ENCODE results near the gene HSF5.

Gene HSF5

GRCh38 chr17:58487589-58488427, at the start of gene HSF5:
Gene HSF5 (minus strand): TSS chr17:58488408. CDS start chr17:58488274, 134 bp downstream.
- peak; percentile 74 to 76 for DNase-seq

- DNase-seq: no peak
These were observed 49.1 kb upstream of the HSF5 start for GRCh38 chr17:58537266-58537665.

GRCh38 chr17:58536542-58536941, 48.3 kb upstream of the HSF5 start:
- no peak for DNase-seq

- DNase-seq: no peak
These were observed 47.2 kb upstream of the HSF5 start for GRCh38 chr17:58535431-58535830.

- DNase-seq: no peak
These were observed 46.8 kb upstream of the HSF5 start for GRCh38 chr17:58534901-58535421.

GRCh38 chr17:58534331-58534730, 46.1 kb upstream of the HSF5 start:
- DNase-seq: no peak

GRCh38 chr17:58533616-58534188, 45.5 kb upstream of the HSF5 start:
- DNase-seq: no peak

- DNase-seq: no peak
These were observed 44.3 kb upstream of the HSF5 start for GRCh38 chr17:58532555-58532951.

- peak; percentile 70 to 73 for DNase-seq
These were observed 43.7 kb upstream of the HSF5 start for GRCh38 chr17:58531661-58532554.

GRCh38 chr17:58531122-58531521, 42.9 kb upstream of the HSF5 start:
- no peak for DNase-seq

- no peak for DNase-seq
These were observed 42.4 kb upstream of the HSF5 start for GRCh38 chr17:58530655-58531054.

- DNase-seq: no peak
These were observed 41.1 kb upstream of the HSF5 start for GRCh38 chr17:58529275-58529674.

- DNase-seq: no peak
These were observed 40.2 kb upstream of the HSF5 start for GRCh38 chr17:58528443-58528842.

- no peak for DNase-seq
These were observed 39.7 kb upstream of the HSF5 start for GRCh38 chr17:58527949-58528348.

GRCh38 chr17:58527306-58527705, 39.1 kb upstream of the HSF5 start:
- DNase-seq: no peak

- DNase-seq: no peak
These were observed 37.0 kb upstream of the HSF5 start for GRCh38 chr17:58525239-58525638.

GRCh38 chr17:58521680-58522079, 33.5 kb upstream of the HSF5 start:
- DNase-seq: no peak

GRCh38 chr17:58520843-58521430, 32.7 kb upstream of the HSF5 start:
- no peak for DNase-seq

GRCh38 chr17:58517928-58518609, 29.9 kb upstream of the HSF5 start:
- DNase-seq: peak; percentile 99

- no peak for DNase-seq
These were observed 29.2 kb upstream of the HSF5 start for GRCh38 chr17:58517378-58517927.

GRCh38 chr17:58516644-58517377, 28.6 kb upstream of the HSF5 start:
- DNase-seq: no peak

Data from stimulated activated CD4-positive, alpha-beta T cell treated with anti-CD3 and anti-CD28 coated beads, Interleukin-2, amount 100 ng/mL, for 24 hours (primary cell).